Activated CD4-positive, alpha-beta T cell treated with anti-CD3 and anti-CD28 coated beads, Interleukin-2, amount 10 ng/mL, durations not matched to agents 7 days and 5 days (primary cell): ENCODE results near the gene TAGLN. TPM values are rescaled to one million over a fixed set of nuclear protein-coding genes. Genes with fewer than 3 reads are reported as not detected.

Experiments used
- CTCF ChIA-PET: fragments of 350-600 bp; sonication (Branson Sonifier 250); formaldehyde crosslinking; loops from one replicate; lab custom pipeline; 2021; ENCODE audit warnings: antibody characterized with exemption; lab: Charles Lee
- POLR2A ChIA-PET: fragments of 350-600 bp; sonication (Branson Sonifier 250); formaldehyde crosslinking; loops from one replicate; lab custom pipeline; 2021; ENCODE audit warnings: antibody characterized with exemption; lab: Charles Lee
- DNase-seq: peaks from one replicate; pipeline ENCODE4 v3.0.0-alpha.2; 2020
- H3K27ac Mint-ChIP-seq: one replicate; pipeline ENCODE4 v1.8.0; 2021; ENCODE audit warnings: mild to moderate bottlenecking, moderate library complexity, mixed read lengths
- H3K27me3 Mint-ChIP-seq: one replicate; pipeline ENCODE4 v1.8.0; 2021; ENCODE audit warnings: mixed read lengths
- H3K36me3 Mint-ChIP-seq: one replicate; pipeline ENCODE4 v1.8.0; 2021; ENCODE audit warnings: low read depth, mixed read lengths
- H3K4me1 Mint-ChIP-seq: one replicate; pipeline ENCODE4 v1.8.0; 2021; ENCODE audit warnings: mixed read lengths
- H3K4me3 Mint-ChIP-seq: one replicate; pipeline ENCODE4 v1.8.0; 2021; ENCODE audit warnings: mild to moderate bottlenecking, moderate library complexity, mixed read lengths
- H3K9me3 Mint-ChIP-seq: one replicate; pipeline ENCODE4 v1.8.0; 2021; ENCODE audit warnings: mixed read lengths
- total RNA-seq, 2 experiments: library from RNA; stranded (reverse); gene quantifications; one replicate each; pipeline ENCODE4 v1.2.3, GENCODE V29; 2021

The TAGLN gene
- 1 to 10 TPM; 2.0 to 3.1 TPM for total RNA-seq

- Mint-ChIP-seq H3K27me3 (no peaks in the 10 kb centered on the region), H3K4me3 (no peak within 1 kb of the TSS), H3K36me3 (peaks cover 8% of the 10 kb centered on the region), H3K4me1 (peaks cover 4% of the 10 kb centered on the region), H3K27ac (no peak within 1 kb of the TSS), H3K9me3 (no peaks in the 10 kb centered on the region)
- ChIA-PET CTCF (interaction anchor here (0.5 to 0.9 kb wide), 2 partner anchors 29 to 61 kb away, joined by 3 read pairs; no protein-coding TSS in a partner anchor), POLR2A (no interaction called here)
- DNase-seq = no peak
Observed at GRCh38 chr11:117199053-117199915, at the start of gene TAGLN. TAGLN (plus strand) TSS chr11:117199370; CDS start chr11:117203014, 3,644 bp downstream.

GRCh38 chr11:117152066-117152465 lies 47.1 kb upstream of the TAGLN start:
- H3K4me3 Mint-ChIP-seq = no peak overlapping the region
- H3K9me3 Mint-ChIP-seq = no peaks in the 10 kb centered on the region
- peaks cover 21% of the 10 kb centered on the region for H3K4me1 Mint-ChIP-seq
- ChIA-PET CTCF (interaction anchor here (1.2 to 1.4 kb wide), 2 partner anchors 278 to 299 kb away, joined by 3 read pairs; no protein-coding TSS in a partner anchor), POLR2A (no interaction called here)
- no peak for DNase-seq
- H3K27me3 Mint-ChIP-seq = no peaks in the 10 kb centered on the region
- H3K36me3 Mint-ChIP-seq = peaks cover 32% of the 10 kb centered on the region
- H3K27ac Mint-ChIP-seq = peak overlapping the region; percentile 54

GRCh38 chr11:117154468-117154867 lies 44.7 kb upstream of the TAGLN start:
- Mint-ChIP-seq H3K36me3 (peaks cover 23% of the 10 kb centered on the region), H3K4me1 (peaks cover 19% of the 10 kb centered on the region), H3K27ac (no peak overlapping the region), H3K4me3 (no peak overlapping the region), H3K9me3 (no peaks in the 10 kb centered on the region), H3K27me3 (no peaks in the 10 kb centered on the region)
- POLR2A ChIA-PET = no interaction called here
- no peak for DNase-seq
- CTCF ChIA-PET = no interaction called here

GRCh38 chr11:117157507-117157906 lies 41.7 kb upstream of the TAGLN start:
- CTCF ChIA-PET = interaction anchor here (0.6 to 0.9 kb wide), 2 partner anchors 16 to 291 kb away, joined by 3 to 4 read pairs; no protein-coding TSS in a partner anchor

GRCh38 chr11:117159892-117160291 lies 39.3 kb upstream of the TAGLN start:
- no peaks in the 10 kb centered on the region for H3K27me3 Mint-ChIP-seq
- peaks cover 9% of the 10 kb centered on the region for H3K4me1 Mint-ChIP-seq
- peaks cover 34% of the 10 kb centered on the region for H3K36me3 Mint-ChIP-seq
- H3K4me3 Mint-ChIP-seq = no peak overlapping the region
- H3K27ac Mint-ChIP-seq = no peak overlapping the region
- CTCF ChIA-PET = interaction anchor here (1.0 to 1.8 kb wide), 4 partner anchors 13 to 428 kb away, joined by 3 to 5 read pairs (median 3); partner anchors contain the start of gene PCSK7
- H3K9me3 Mint-ChIP-seq = no peaks in the 10 kb centered on the region
- POLR2A ChIA-PET = no interaction called here
- DNase-seq = no peak

More at GRCh38 chr11:117157507-117157906, 41.7 kb upstream of the TAGLN start:
- Mint-ChIP-seq H3K27ac (peak overlapping the region; percentile 31), H3K9me3 (no peaks in the 10 kb centered on the region), H3K4me3 (no peak overlapping the region), H3K4me1 (peaks cover 10% of the 10 kb centered on the region), H3K27me3 (no peaks in the 10 kb centered on the region), H3K36me3 (peaks cover 29% of the 10 kb centered on the region)
- DNase-seq = no peak
- POLR2A ChIA-PET = no interaction called here

- ChIA-PET CTCF (interaction anchor here (0.8 to 1.9 kb wide), 5 partner anchors 9 to 71 kb away, joined by 3 to 5 read pairs (median 3); partner anchors contain the start of gene PCSK7), POLR2A (interaction anchor here (0.7 kb wide), 1 partner anchor 11 kb away, joined by 7 read pairs; no protein-coding TSS in a partner anchor)
- no peaks in the 10 kb centered on the region for H3K9me3 Mint-ChIP-seq
- H3K27ac Mint-ChIP-seq = no peak overlapping the region
- H3K4me1 Mint-ChIP-seq = peaks cover 9% of the 10 kb centered on the region
- H3K4me3 Mint-ChIP-seq = no peak overlapping the region
- H3K36me3 Mint-ChIP-seq = peaks cover 37% of the 10 kb centered on the region
- DNase-seq = no peak
- no peaks in the 10 kb centered on the region for H3K27me3 Mint-ChIP-seq
Observed at GRCh38 chr11:117160826-117161225, 38.3 kb upstream of the TAGLN start.

GRCh38 chr11:117166491-117166890 lies 32.7 kb upstream of the TAGLN start:
- DNase-seq = no peak
- H3K27me3 Mint-ChIP-seq = no peaks in the 10 kb centered on the region
- no peaks in the 10 kb centered on the region for H3K4me1 Mint-ChIP-seq
- POLR2A ChIA-PET = interaction anchor here (0.6 kb wide), 1 partner anchor 48 kb away, joined by 5 read pairs; no protein-coding TSS in a partner anchor
- no peak overlapping the region for H3K4me3 Mint-ChIP-seq
- no peak overlapping the region for H3K27ac Mint-ChIP-seq
- CTCF ChIA-PET = interaction anchor here (0.8 to 1.4 kb wide), 3 partner anchors 12 to 23 kb away, joined by 3 to 5 read pairs (median 3); partner anchors contain the start of genes PAFAH1B2 and SIDT2
- peaks cover 44% of the 10 kb centered on the region for H3K36me3 Mint-ChIP-seq
- H3K9me3 Mint-ChIP-seq = no peaks in the 10 kb centered on the region

GRCh38 chr11:117169736-117170135 lies 29.4 kb upstream of the TAGLN start:
- Mint-ChIP-seq H3K4me3 (no peak overlapping the region), H3K9me3 (no peaks in the 10 kb centered on the region), H3K4me1 (peaks cover 6% of the 10 kb centered on the region), H3K27ac (no peak overlapping the region), H3K36me3 (peaks cover 30% of the 10 kb centered on the region), H3K27me3 (no peaks in the 10 kb centered on the region)
- POLR2A ChIA-PET = no interaction called here
- no peak for DNase-seq
- CTCF ChIA-PET = interaction anchor here (0.6 to 2.2 kb wide), 5 partner anchors 8 to 56 kb away, joined by 3 to 8 read pairs (median 4); partner anchors contain the start of gene SIDT2

GRCh38 chr11:117170210-117170609 lies 29.0 kb upstream of the TAGLN start:
- no peak for DNase-seq
- ChIA-PET POLR2A (no interaction called here), CTCF (interaction anchor here (0.6 to 2.2 kb wide), 7 partner anchors 8 to 77 kb away, joined by 3 to 8 read pairs (median 3); partner anchors contain the start of gene SIDT2)
- no peak overlapping the region for H3K4me3 Mint-ChIP-seq
- H3K27me3 Mint-ChIP-seq = no peaks in the 10 kb centered on the region
- H3K9me3 Mint-ChIP-seq = no peaks in the 10 kb centered on the region
- peaks cover 28% of the 10 kb centered on the region for H3K36me3 Mint-ChIP-seq
- H3K4me1 Mint-ChIP-seq = peaks cover 6% of the 10 kb centered on the region
- H3K27ac Mint-ChIP-seq = no peak overlapping the region

- H3K27me3 Mint-ChIP-seq = no peaks in the 10 kb centered on the region
- no peak overlapping the region for H3K27ac Mint-ChIP-seq
- CTCF ChIA-PET = interaction anchor here (0.6 to 2.7 kb wide), 5 partner anchors 10 to 76 kb away, joined by 3 to 11 read pairs (median 5); no protein-coding TSS in a partner anchor
- no peak overlapping the region for H3K4me3 Mint-ChIP-seq
- H3K4me1 Mint-ChIP-seq = peaks cover 6% of the 10 kb centered on the region
- no peaks in the 10 kb centered on the region for H3K9me3 Mint-ChIP-seq
- DNase-seq = no peak
- POLR2A ChIA-PET = no interaction called here
- H3K36me3 Mint-ChIP-seq = peaks cover 21% of the 10 kb centered on the region
Observed at GRCh38 chr11:117171007-117171403, 28.2 kb upstream of the TAGLN start.

GRCh38 chr11:117171404-117172061 lies 27.6 kb upstream of the TAGLN start:
- Mint-ChIP-seq H3K27ac (no peak overlapping the region), H3K4me1 (peaks cover 6% of the 10 kb centered on the region), H3K27me3 (no peaks in the 10 kb centered on the region), H3K4me3 (no peak overlapping the region), H3K36me3 (peaks cover 16% of the 10 kb centered on the region), H3K9me3 (no peaks in the 10 kb centered on the region)
- POLR2A ChIA-PET = interaction anchor here (0.6 kb wide), 1 partner anchor 1337 kb away, joined by 3 read pairs; no protein-coding TSS in a partner anchor
- no peak for DNase-seq
- CTCF ChIA-PET = interaction anchor here (1.6 to 2.7 kb wide), 3 partner anchors 26 to 55 kb away, joined by 5 to 13 read pairs (median 11); partner anchors contain the start of gene PAFAH1B2
